A673 (cell line): Measurements from ENCODE around the gene GNAQ.

Experiments
- CTCF ChIP-seq: fragments of 300-800, 200-600 bp; sonication (generic); conservative IDR thresholded peaks from 2 replicates; pipeline ENCODE4 v1.5.1; 2017; ENCODE audit warnings: low read depth, mild to moderate bottlenecking, antibody characterized with exemption, low read length, moderate library complexity, mixed read lengths
- EZH2 ChIP-seq: fragments of 200-600 bp; sonication (generic); IDR thresholded peaks from 2 replicates; pipeline ENCODE4 v1.6.1; 2017; ENCODE audit warnings: borderline replicate concordance, low read depth, mild to moderate bottlenecking, mixed read lengths, antibody characterized with exemption, low read length; ENCODE audit not compliant: poor library complexity, severe bottlenecking

DNA sequence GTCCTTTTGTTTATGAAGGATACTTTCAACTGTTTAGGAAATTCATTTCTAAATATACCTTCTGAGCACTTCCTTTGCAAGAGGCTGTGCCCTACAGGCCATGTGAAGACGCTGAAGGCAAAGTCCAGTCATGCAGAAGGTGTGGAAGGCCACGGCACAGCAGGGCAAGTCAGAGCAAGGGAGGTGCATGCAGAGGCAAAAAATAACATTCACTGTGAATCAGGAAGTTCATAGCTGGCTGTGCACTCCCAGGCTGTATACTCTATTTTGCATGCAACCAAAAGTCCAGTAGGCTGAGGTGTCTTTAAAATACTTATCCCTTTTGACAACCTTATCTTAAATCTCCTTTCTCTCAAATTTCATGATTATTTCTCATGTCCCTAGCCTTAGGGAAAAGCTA lies 50.3 kb downstream of the GNAQ start:
- TF ChIP-seq CTCF, result no peak
- no peak for TF ChIP-seq EZH2
